HG03432 (cell line): ENCODE data around the gene DCLK1.

Experiments
- ATAC-seq: cut with Tn5 transposase; IDR thresholded peaks from one replicate; pipeline ENCODE4 v1.9.1; 2021; ENCODE audit warnings: mild to moderate bottlenecking, moderate library complexity; ENCODE audit not compliant: unreplicated experiment

The DCLK1 gene

DNA sequence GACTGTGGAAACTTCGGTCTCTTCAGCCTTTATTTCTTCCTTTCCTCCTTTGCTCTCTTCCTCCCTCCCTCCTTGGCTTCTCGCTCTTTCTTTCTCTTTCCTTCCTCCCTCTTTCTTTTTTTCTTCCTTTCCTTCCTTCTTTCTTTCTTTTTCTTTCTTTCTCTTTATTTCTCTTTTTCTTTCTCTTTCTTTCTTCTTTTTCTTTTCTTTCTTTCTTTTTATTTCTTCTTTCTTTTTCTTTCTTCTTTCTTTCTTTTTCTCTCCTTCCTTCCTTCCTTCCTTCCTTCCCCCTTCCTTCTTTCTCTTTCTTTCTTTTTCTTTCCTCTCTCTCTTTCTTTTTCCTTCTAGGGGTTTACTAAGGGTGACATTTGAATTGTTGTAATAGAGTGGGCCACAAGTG lies 364.5 kb downstream of the DCLK1 start:
- ATAC-seq = no peak

- ATAC-seq = no peak
These were observed 365.2 kb downstream of the DCLK1 start for GRCh38 chr13:35765941-35766340.

DNA sequence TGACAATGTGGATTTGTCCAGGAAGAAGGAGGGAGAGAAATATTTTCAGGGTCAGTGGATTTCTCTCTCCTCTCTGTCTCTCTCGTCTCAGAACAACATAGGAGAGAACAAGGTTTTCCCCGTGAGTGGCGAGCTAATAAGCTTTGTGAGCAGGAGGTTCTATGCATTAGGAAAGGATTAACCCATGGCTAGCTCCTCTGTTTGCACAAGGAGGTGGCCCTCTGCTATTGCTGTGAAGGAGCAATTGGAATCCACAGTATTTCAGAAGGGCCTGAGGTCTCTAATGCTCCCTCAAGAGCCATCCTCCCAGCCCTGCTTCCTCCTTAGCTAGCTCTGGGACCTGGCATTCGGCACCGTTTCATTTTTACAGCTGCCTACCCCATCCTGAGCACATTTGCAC lies 365.8 kb downstream of the DCLK1 start:
- ATAC-seq = no peak

DNA sequence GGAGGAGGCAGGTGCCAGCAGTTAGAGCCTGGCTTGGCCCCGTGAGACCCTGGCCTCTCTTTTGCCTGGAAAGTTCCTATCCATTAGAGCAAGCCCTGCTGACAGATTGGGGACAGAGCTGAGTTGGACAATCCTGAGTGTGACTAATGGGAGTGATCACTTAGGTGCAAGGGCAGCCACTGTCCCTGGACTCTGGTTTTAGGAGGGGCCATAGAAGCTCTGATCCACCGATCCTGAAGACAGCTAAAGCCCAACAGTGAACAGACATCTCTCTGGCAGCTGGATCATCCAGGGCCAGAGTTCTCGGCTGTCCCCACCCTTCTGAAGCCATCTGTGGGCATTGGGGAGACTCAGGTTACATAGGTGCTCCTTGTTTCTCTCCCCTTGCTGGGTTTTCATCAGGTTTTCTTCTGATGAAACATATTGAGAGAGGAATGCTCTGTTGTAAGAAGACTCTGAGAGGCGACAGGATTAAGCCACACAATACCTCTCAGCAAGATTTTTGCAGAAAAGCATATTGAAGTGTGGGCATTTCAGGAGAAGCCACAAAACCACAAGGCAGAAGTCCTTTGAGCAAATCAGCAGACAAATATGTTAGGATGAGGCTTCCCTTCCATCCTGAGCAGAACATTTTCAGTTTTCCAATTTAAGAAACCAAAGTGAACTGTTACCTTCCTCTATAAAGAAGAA lies 366.7 kb downstream of the DCLK1 start:
- ATAC-seq = no peak

DNA sequence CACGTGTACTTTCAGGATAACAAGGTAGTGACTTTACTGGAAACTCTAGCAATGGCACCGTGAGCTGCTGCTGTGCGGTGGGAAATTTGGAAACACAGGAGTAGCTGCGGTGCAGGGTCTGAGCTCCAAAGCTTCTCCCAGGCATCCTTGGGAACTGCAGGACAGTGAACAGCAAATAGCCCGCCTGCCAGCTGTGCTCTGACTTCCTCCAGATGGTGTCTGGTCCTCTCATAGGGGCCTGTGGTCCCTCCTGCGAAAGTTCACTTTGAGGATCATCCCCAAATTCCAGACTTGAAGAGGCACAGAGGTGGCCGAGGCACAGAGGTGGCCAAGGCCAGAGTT lies 367.4 kb downstream of the DCLK1 start:
- ATAC-seq = no peak

DNA sequence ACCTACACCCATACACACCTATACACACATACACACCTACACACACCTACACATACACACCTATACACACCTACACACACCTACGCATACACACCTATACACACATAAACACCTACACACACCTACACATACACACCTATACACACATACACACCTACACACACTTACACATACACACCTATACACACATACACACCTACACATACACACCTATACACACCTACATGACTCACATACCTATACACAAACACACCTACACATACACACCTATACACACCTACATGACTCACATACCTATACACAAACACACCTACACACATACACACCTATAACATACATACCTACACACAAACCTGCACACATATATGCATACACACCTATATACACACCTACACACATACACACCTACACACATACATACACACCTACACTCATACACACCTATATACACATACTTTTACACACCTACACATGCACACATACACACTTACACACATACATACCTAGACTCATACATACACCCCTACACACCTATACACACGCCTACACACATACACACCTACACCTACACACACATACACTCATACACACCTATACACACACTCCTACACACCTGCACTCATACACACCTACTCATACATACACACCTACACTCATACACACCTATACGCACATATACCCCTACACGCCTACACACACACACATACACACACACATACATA lies 368.0 kb downstream of the DCLK1 start:
- no peak for ATAC-seq

DNA sequence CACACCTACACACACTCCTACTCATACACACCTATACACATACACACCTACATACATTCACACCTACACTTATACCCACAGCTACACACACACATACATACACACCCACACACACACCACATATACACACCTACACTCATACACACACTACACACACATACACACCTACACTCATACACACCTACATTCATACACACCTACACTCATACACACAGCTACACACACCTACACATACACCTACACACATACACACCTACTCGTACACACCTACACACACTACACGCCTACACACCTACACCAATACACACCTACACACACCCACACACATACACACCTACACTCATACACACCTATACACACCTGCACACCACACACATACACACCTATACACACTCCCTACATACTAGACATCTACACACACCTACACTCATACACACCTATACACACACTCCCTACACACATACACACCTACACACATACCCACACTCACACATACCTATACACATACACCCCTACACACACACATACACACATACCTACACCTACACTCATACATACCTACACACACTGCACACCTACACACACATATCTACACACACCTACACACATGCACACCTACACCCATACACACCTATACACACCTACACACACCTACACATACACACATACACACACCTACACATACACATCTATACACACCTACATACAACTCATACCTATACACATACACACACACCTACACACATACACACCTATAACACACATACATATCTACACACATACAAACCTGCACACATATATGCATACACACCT lies 369.5 kb downstream of the DCLK1 start:
- ATAC-seq = no peak

DNA sequence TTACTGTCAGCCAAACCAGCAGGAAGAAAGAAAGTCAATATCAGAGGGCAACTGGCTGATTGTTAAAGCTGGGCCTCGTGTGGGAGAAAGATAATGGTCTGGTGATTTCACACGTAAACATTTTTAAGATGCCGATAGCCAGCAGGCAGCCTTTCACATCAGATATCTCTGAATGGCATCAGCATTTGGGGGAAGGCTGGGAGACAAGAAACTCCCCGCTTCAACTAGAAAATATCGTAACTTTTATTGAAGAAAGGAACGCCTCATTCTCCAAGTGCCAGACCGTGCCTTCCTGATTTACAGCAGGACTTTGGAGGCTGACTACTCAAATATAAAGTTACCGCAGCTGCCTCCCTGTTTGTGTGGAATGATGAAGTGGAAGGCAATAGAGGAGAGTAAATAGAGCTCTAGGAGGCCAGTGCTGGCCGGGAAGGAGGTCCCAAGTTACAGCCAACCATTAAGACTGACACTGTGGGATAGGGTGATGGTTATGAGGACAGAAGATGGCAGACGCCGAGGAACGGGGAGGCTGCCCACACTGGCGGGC lies 370.4 kb downstream of the DCLK1 start:
- ATAC-seq = no peak

DNA sequence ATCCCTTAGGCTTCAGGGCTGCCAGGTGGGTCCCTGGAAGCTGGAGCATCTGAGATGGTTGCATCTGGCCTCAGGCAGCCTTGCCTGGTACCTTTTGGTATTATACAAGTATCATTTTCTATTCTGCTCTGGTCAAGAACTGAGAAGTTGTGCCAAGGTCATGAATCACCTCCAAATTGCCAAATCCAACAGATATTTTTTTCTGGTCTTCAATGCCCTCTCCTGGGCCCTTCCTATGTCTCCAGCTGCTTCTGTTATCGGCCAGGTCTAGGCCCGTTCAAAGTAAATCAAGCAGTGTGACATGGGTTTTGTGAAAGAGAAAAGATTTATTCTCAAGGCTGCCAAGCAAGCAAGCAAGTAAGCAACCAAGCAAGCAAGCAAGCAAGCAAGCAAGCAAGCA lies 383.6 kb downstream of the DCLK1 start:
- no peak for ATAC-seq

- ATAC-seq = no peak
These were observed 386.5 kb downstream of the DCLK1 start for GRCh38 chr13:35744566-35745178.

DNA sequence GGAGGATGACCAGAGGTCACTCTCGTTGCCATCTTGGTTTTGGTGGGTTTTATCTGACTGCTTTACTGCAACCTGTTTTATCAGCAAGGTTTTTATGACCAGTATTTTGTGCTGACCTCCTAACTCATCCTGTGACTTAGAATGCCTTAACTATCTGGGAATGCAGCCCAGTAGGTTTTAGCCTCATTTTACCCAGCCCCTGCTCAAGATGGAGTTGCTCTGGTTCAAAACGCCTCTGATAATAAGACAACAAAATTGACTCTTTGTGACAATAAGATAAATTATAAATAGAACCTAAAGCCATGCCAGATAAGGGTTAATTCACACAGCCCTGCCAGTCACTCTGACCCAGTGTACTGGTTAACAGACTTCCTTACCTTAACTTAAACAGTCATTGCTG lies 387.0 kb downstream of the DCLK1 start:
- no peak for ATAC-seq

DNA sequence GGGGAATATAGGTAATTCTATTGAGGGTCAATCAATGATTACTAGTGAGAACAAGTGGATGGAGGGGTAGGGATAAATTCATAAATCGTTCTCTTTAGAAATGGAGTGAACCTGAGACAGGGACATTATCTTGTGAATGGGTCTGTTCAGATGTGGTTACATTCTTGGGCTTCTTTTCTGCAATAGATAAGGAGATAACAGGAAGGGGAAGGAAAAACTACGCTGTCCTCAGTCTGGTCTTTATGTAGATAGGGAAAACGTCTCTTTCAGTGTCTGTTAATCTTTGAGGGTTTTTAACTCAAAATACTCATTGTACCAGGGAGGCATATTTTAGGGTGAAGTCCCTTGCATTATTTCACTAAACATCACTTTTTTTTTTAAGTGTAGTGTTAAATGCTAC lies 388.0 kb downstream of the DCLK1 start:
- no peak for ATAC-seq

GRCh38 chr13:35741657-35742056 lies 389.5 kb downstream of the DCLK1 start:
- ATAC-seq = no peak

DNA sequence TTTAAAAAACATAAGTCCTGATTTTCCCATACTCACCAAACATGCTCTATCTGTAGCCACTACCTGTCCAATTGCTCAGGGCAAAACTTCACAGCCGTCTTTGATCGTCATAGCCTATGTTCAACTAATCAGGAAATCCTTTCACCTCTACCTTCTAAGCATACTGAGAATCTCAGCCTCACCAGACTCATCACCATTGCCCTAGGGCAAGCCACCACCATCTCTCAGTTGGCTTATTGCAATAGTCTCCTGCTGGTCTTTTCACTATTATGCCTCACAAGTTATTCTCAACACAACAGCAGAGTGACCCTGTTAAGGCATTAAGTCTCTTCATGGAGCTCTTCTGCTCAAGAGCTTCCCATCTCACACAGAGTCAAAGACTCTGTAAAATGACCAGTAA lies 394.3 kb downstream of the DCLK1 start:
- no peak for ATAC-seq

DNA sequence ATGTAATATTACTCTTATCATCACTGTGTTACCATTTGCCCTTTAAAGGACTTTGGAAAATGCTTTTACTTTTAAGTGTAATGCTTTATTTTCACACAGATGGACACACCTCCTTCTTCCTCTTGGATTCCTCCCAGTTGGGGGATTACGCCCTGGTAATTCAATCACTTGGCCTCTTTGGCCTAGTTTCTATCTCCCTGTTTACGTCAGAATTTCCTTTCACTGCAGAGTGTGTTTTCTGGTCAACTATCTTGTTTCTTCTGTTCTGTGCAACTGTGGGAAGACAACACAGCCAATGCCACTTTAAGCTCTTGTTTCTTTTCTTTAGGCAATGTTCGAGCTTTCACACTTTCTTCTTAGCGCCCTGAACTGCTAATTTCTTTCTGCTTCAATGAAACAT lies 397.4 kb downstream of the DCLK1 start:
- no peak for ATAC-seq

DNA sequence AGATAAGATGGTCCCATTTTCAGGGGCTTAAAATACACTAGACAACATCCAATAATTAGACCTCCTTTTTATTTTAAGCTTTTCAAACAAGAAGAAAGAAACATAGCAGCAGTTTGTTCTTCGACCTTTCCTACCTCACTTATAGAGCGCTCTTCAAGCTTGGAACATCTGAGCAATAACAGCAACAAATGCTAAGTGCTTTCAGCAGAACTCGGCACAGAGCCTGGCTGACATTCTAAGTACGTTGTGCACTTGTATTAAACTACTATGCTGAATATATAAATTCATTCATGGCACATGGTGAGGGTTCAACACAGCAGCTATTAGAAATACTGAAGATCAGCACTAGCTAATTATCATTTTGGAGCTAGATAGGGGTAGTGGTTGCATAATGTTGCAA lies 398.6 kb downstream of the DCLK1 start:
- no peak for ATAC-seq

- no peak for ATAC-seq
These were observed 399.7 kb downstream of the DCLK1 start for GRCh38 chr13:35731471-35731870.

DNA sequence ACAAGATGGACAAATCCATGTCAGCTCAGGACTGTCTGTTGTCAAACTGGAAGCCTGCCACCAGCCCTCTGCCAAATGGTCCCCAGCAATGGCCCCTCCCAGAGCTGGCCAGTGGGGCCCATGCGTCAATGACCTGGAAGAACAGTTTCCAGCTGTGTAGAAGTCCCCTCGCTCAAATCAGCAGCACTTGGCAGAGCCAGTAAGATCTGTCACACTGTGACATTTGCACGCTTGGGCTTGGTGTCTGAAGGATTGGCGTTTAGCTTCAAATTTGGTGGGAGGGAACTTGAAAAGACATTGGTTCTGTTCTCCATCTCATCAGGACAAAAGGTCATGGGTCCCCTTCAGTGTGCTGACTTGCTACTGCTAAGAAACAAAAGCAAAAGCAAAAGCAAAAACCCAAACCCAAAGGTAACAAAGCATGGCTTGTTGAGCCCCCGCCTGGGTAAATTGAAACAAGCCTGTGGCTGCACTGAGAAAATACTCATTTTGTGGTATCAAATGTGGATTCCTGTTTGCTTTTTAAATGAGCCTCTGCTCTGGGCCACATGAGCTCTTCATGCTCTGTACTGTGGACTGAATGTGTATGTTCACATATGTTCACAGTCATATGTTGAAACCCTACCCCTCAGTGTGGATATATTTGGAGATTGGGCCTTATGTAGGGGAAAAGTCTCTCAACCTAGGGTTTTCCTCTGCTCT lies 401.1 kb downstream of the DCLK1 start:
- ATAC-seq = peak; percentile 81

DNA sequence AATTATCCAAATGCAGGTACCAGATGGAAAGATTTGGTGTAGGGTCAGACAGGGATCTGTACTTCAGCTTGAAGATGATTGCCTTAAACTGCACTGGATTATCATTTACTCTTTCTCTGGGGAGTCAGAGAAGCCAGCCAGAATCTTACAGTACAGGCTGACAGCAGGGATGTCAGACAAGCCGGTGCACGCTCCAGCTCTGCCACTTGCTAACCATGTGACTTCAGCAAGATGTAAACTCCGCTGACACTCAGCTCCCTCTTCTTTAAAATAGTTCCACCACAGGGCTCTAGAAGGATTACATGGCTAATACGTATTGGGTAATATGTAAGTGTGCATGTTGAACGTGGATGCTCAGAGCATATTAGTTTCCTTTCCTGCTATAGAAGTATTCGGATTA lies 403.3 kb downstream of the DCLK1 start:
- no peak for ATAC-seq

DNA sequence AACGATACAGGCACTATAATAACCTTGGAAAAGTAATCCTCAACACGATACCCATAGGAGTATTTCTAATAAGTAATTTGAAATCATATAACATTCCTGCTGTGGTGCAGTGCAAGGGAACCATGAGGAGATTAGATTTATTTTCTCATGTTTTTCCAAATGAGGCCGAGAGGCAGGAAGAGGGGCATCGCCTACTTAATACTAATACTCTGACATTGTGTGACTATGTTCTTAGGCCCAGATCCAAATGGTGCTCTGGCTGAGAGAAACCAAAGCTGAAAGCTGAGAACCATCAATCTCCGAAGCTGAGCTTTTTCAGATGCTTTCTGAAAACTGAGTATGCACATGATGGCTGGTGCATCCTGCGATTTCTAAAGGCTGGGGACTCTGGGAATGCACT lies 406.7 kb downstream of the DCLK1 start:
- no peak for ATAC-seq

DNA sequence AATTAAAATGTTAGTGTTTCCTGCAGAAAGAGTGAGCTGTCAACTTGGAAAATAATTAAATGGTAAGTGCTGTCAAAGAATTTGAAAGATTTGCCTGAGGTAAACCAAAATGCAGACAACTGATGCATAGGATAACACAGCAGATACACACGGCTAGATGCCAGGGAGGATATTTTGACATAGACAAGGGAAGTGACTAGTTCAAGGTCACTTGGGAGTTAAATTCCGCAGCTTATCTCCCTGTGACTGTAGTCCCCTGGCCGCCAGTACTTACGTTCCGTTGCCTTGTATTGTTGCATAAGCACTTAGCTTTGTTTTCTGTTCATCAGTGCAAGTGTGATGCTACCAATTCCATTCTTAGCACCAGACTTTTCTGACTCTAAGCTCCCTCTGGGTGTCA lies 407.4 kb downstream of the DCLK1 start:
- ATAC-seq = no peak
